HG02571 (cell line): Measurements from ENCODE around the gene PRICKLE4.

Source experiments
- ATAC-seq: cut with Tn5 transposase; IDR thresholded peaks from one replicate; pipeline ENCODE4 v1.9.1; 2021; ENCODE audit warnings: mild to moderate bottlenecking, moderate library complexity; ENCODE audit not compliant: unreplicated experiment

The PRICKLE4 gene

GRCh38 chr6:41769376-41769775, 11.2 kb upstream of the PRICKLE4 start:
- no peak for ATAC-seq

- ATAC-seq, result no peak
Measured at GRCh38 chr6:41770381-41771057, 10.1 kb upstream of the PRICKLE4 start.

GRCh38 chr6:41771058-41771983, 9.3 kb upstream of the PRICKLE4 start:
- ATAC-seq, result no peak

- no peak for ATAC-seq
Measured at GRCh38 chr6:41774841-41775240, 5.7 kb upstream of the PRICKLE4 start.

GRCh38 chr6:41775293-41775882, 5.2 kb upstream of the PRICKLE4 start:
- no peak for ATAC-seq

- ATAC-seq, result no peak
Measured at GRCh38 chr6:41777551-41778285, 2.9 kb upstream of the PRICKLE4 start.

GRCh38 chr6:41778895-41779294, 1.7 kb upstream of the PRICKLE4 start:
- no peak for ATAC-seq

- peak; percentile 7 for ATAC-seq
Measured at GRCh38 chr6:41779336-41779735, 1.2 kb upstream of the PRICKLE4 start.

GRCh38 chr6:41779788-41780550, 613 bp upstream of the PRICKLE4 start, which contains the start of gene FRS3:
Gene FRS3 (minus strand): TSS chr6:41779900. CDS start chr6:41776987, 2,913 bp downstream.
- ATAC-seq, result peak; percentile 90

GRCh38 chr6:41781366-41781730, 766 bp downstream of the PRICKLE4 start:
- no peak for ATAC-seq

- no peak for ATAC-seq
Measured at GRCh38 chr6:41783106-41783780, 2.7 kb downstream of the PRICKLE4 start.

- no peak for ATAC-seq
Measured at GRCh38 chr6:41784581-41785171, 4.1 kb downstream of the PRICKLE4 start.

- no peak for ATAC-seq
Measured at GRCh38 chr6:41785254-41785653, 4.7 kb downstream of the PRICKLE4 start.

GRCh38 chr6:41785689-41786450, 5.3 kb downstream of the PRICKLE4 start:
- peak; percentile 1 for ATAC-seq

GRCh38 chr6:41786451-41787218, 6.1 kb downstream of the PRICKLE4 start:
- peak; percentile 52 for ATAC-seq

GRCh38 chr6:41787219-41787917, 6.8 kb downstream of the PRICKLE4 start, which contains the start of gene TOMM6:
Gene TOMM6 (plus strand): TSS chr6:41787694. CDS start chr6:41787698, 4 bp downstream.
- ATAC-seq, result peak; percentile 76

- no peak for ATAC-seq
Measured at GRCh38 chr6:41789390-41789724, 8.8 kb downstream of the PRICKLE4 start.
